H1 (cell line): ENCODE data around the gene PRKN. TPM values are rescaled to one million over a fixed set of nuclear protein-coding genes. Genes with fewer than 3 reads are reported as not detected.

Source experiments
- CTCF ChIA-PET: fragments of 300-600 bp; sonication (Branson Sonifier 250); formaldehyde crosslinking; loops from one replicate; lab custom pipeline; 2021; ENCODE audit not compliant: partially characterized antibody; lab: Charles Lee
- POLR2A ChIA-PET: fragments of 300-600 bp; sonication (Branson Sonifier 250); formaldehyde crosslinking; loops from one replicate; lab custom pipeline; 2021; ENCODE audit warnings: inconsistent platforms; ENCODE audit not compliant: partially characterized antibody; lab: Charles Lee
- DNase-seq, 2 experiments: peaks; one replicate each; pipeline versions ENCODE4 v3.0.0 to v3.0.0-alpha.2; 2010 to 2022; ENCODE audit warnings: low spot score in 2 of 2, low read depth in 1 of 2, mixed read lengths in 1 of 2
- FAIRE-seq: peaks from 2 replicates; lab custom pipeline; 2011; peaks lifted over from hg19 to GRCh38; lab: Jason Lieb, UNC
- H2AFZ ChIP-seq: 2 replicates; pipeline ENCODE4 v1.8.1; 2012; ENCODE audit warnings: low read length, inconsistent platforms
- H2AK5ac ChIP-seq: 2 replicates; pipeline ENCODE4 v1.6.1; 2013; ENCODE audit warnings: low read depth, low read length
- H2BK120ac ChIP-seq: replicated peaks from 2 replicates; pipeline ENCODE3; 2013; ENCODE audit warnings: low read depth, low read length, inconsistent platforms
- H2BK12ac ChIP-seq: 2 replicates; pipeline ENCODE4 v1.6.1; 2013; ENCODE audit warnings: low read depth, low read length
- H2BK15ac ChIP-seq: 2 replicates; pipeline ENCODE4 v1.6.1; 2013; ENCODE audit warnings: low read length
- H2BK20ac ChIP-seq: 2 replicates; pipeline ENCODE4 v1.6.1; 2013; ENCODE audit warnings: low read length
- H2BK5ac ChIP-seq: 2 replicates; pipeline ENCODE4 v1.6.1; 2013; ENCODE audit warnings: low read depth, low read length
- H3K14ac ChIP-seq: 2 replicates; pipeline ENCODE4 v1.6.1; 2013; ENCODE audit warnings: inconsistent platforms; ENCODE audit not compliant: insufficient read length
- H3K18ac ChIP-seq: 2 replicates; pipeline ENCODE4 v1.6.1; 2013; ENCODE audit warnings: low read length; ENCODE audit errors: extremely low read depth
- H3K23ac ChIP-seq: 2 replicates; pipeline ENCODE4 v1.6.1; 2013; ENCODE audit warnings: inconsistent platforms; ENCODE audit not compliant: insufficient read length
- H3K23me2 ChIP-seq: 2 replicates; pipeline ENCODE4 v1.6.1; 2013; ENCODE audit warnings: low read depth, low read length
- H3K27ac ChIP-seq: 2 replicates; pipeline ENCODE4 v1.6.1; 2011; ENCODE audit warnings: low read depth, low read length, inconsistent platforms
- H3K27me3 ChIP-seq, 4 experiments: replicated peaks in 1 of 4; 1 replicate in 1 of 4; 2 replicates in 3 of 4; pipeline versions ENCODE4 v1.6.1 to v1.8.1; 2011 to 2013; ENCODE audit warnings: low read length in 3 of 4, mild to moderate bottlenecking in 3 of 4, inconsistent platforms in 2 of 4, mixed read lengths in 2 of 4, moderate library complexity in 1 of 4; ENCODE audit not compliant: control insufficient read depth in 3 of 4, insufficient read depth in 3 of 4; ENCODE audit errors: extremely low read depth in 1 of 4
- H3K36me3 ChIP-seq, 4 experiments: 2 replicates each; pipeline versions ENCODE4 v1.6.1 to v1.8.1; 2011 to 2013; ENCODE audit warnings: mild to moderate bottlenecking in 4 of 4, low read length in 3 of 4, moderate library complexity in 2 of 4, control low read depth in 1 of 4, inconsistent platforms in 1 of 4; ENCODE audit not compliant: insufficient read depth in 4 of 4, control insufficient read depth in 2 of 4
- H3K4ac ChIP-seq: replicated peaks from 2 replicates; pipeline ENCODE3; 2013; ENCODE audit warnings: low read length, low read depth, mixed read lengths, inconsistent platforms; ENCODE audit not compliant: insufficient read length
- H3K4me1 ChIP-seq, 4 experiments: replicated peaks in 1 of 4; 1 replicate in 1 of 4; 2 replicates in 3 of 4; pipeline versions ENCODE4 v1.6.1 to v1.8.1; 2011 to 2013; ENCODE audit warnings: low read length in 3 of 4, inconsistent platforms in 2 of 4, mixed read lengths in 1 of 4; ENCODE audit not compliant: insufficient read depth in 4 of 4, control insufficient read depth in 3 of 4
- H3K4me2 ChIP-seq, 2 experiments: 2 replicates each; pipeline versions ENCODE4 v1.6.1 to v1.8.1; 2011 to 2013; ENCODE audit warnings: low read depth in 2 of 2, low read length in 2 of 2, control low read depth in 1 of 2, inconsistent platforms in 1 of 2, mild to moderate bottlenecking in 1 of 2; ENCODE audit not compliant: insufficient read depth in 1 of 2
- H3K4me3 ChIP-seq, 4 experiments: fragments of 200-600, 300-600 bp in 1 of 4; sonication (generic), shearing (Covaris generic), sonication (Bioruptor Twin) in 1 of 4; 2 replicates each; pipeline versions ENCODE4 v1.5.1 to v1.8.1; 2011 to 2016; ENCODE audit warnings: low read length in 4 of 4, low read depth in 3 of 4, control low read depth in 2 of 4, inconsistent platforms in 2 of 4, mild to moderate bottlenecking in 2 of 4, mixed read lengths in 1 of 4, moderate library complexity in 1 of 4; ENCODE audit not compliant: insufficient read depth in 2 of 4; ENCODE audit errors: extremely low read depth in 1 of 4
- H3K56ac ChIP-seq: replicated peaks from 2 replicates; pipeline ENCODE3; 2013; ENCODE audit warnings: low read depth, mild to moderate bottlenecking, mixed read lengths, low read length, inconsistent platforms; ENCODE audit not compliant: insufficient read length
- H3K79me1 ChIP-seq: 2 replicates; pipeline ENCODE4 v1.6.1; 2013; ENCODE audit warnings: low read depth, low read length, control low read depth
- H3K79me2 ChIP-seq, 2 experiments: 2 replicates each; pipeline versions ENCODE4 v1.6.1 to v1.8.1; 2012 to 2013; ENCODE audit warnings: low read length in 2 of 2, mild to moderate bottlenecking in 2 of 2, inconsistent platforms in 1 of 2; ENCODE audit not compliant: insufficient read depth in 2 of 2, control insufficient read depth in 1 of 2
- H3K9ac ChIP-seq, 4 experiments: replicated peaks in 1 of 4; 1 replicate in 1 of 4; 2 replicates in 3 of 4; pipeline versions ENCODE4 v1.6.1 to v1.8.1; 2011 to 2013; ENCODE audit warnings: low read depth in 3 of 4, low read length in 3 of 4, control low read depth in 2 of 4, mild to moderate bottlenecking in 2 of 4, moderate library complexity in 2 of 4, inconsistent platforms in 1 of 4; ENCODE audit errors: extremely low read depth in 1 of 4
- H3K9me3 ChIP-seq, 2 experiments: 2 replicates each; pipeline versions ENCODE4 v1.6.1 to v1.8.1; 2012 to 2013; ENCODE audit warnings: mild to moderate bottlenecking in 2 of 2, moderate library complexity in 2 of 2, control low read depth in 1 of 2, inconsistent platforms in 1 of 2, low read depth in 1 of 2, low read length in 1 of 2, mixed read lengths in 1 of 2; ENCODE audit not compliant: insufficient read depth in 2 of 2
- H4K20me1 ChIP-seq, 2 experiments: replicated peaks in 1 of 2; 2 replicates each; pipeline versions ENCODE3 to v1.8.1; 2011 to 2013; ENCODE audit warnings: inconsistent platforms in 2 of 2, low read length in 2 of 2, mild to moderate bottlenecking in 1 of 2; ENCODE audit not compliant: insufficient read depth in 2 of 2, control insufficient read depth in 1 of 2
- H4K5ac ChIP-seq: 2 replicates; pipeline ENCODE4 v1.6.1; 2013; ENCODE audit warnings: low read length, low read depth, mixed read lengths, inconsistent platforms; ENCODE audit not compliant: insufficient read length
- H4K8ac ChIP-seq: 2 replicates; pipeline ENCODE4 v1.8.0; 2013; ENCODE audit warnings: mild to moderate bottlenecking, moderate library complexity, low read length, inconsistent platforms; ENCODE audit not compliant: insufficient read depth; ENCODE audit errors: extremely low read depth
- H4K91ac ChIP-seq: replicated peaks from 2 replicates; pipeline ENCODE3; 2013; ENCODE audit warnings: low read length, mixed read lengths, inconsistent platforms; ENCODE audit not compliant: insufficient read length
- ATF2 ChIP-seq: IDR thresholded peaks from 2 replicates; pipeline ENCODE4 v1.6.1; 2012; ENCODE audit warnings: low read length, inconsistent platforms
- BRCA1 ChIP-seq: IDR thresholded peaks from 2 replicates; pipeline ENCODE4 v1.6.1; 2012; ENCODE audit warnings: low read depth, low read length, improper control_type of control experiment
- EZH2 ChIP-seq: fragments of 200-600 bp; sonication (generic); IDR thresholded peaks from 2 replicates; pipeline ENCODE4 v1.7.1; 2012; ENCODE audit warnings: low read depth, mild to moderate bottlenecking, moderate library complexity, low read length, inconsistent platforms; ENCODE audit not compliant: severe bottlenecking
- JUN ChIP-seq: IDR thresholded peaks from 2 replicates; pipeline ENCODE4 v1.6.1; 2011; ENCODE audit warnings: low read depth, mild to moderate bottlenecking, improper control_type of control experiment, low read length
- RXRA ChIP-seq: IDR thresholded peaks from 2 replicates; pipeline ENCODE4 v1.6.1; 2011; ENCODE audit warnings: low read depth, mild to moderate bottlenecking, low read length, moderate library complexity; ENCODE audit not compliant: insufficient read depth
- SP1 ChIP-seq: IDR thresholded peaks from 2 replicates; pipeline ENCODE4 v1.6.1; 2011; ENCODE audit warnings: low read depth, low read length
- WGBS, 2 experiments: shearing (Covaris generic) in 1 of 2; methylation state at CpG; one replicate each; pipeline versions ENCODE4 v1.1.6 to v1.1.7; 2013 to 2015; ENCODE audit warnings: low lambda C conversion rate in 2 of 2, mixed read lengths in 2 of 2, inconsistent platforms in 1 of 2, low coverage in 1 of 2, missing lambda C conversion rate in 1 of 2; ENCODE audit not compliant: insufficient replicate concordance in 2 of 2, insufficient coverage in 1 of 2, insufficient read length in 1 of 2; ENCODE audit errors: extremely low coverage in 1 of 2, missing lambda C conversion rate in 1 of 2; 5-methylcytosine and 5-hydroxymethylcytosine counted together
- polyA plus RNA-seq, 7 experiments: library from polyadenylated mRNA; depleted of rRNA in 3 of 7; stranded (reverse) in 5 of 7; unstranded in 2 of 7; fragments of >200 nt in 5 of 7; fragments of 200-250 nt in 2 of 7; gene quantifications; 1 replicate in 5 of 7; 2 replicates in 1 of 7; 4 replicates in 1 of 7; pipeline versions ENCODE4 v1.2.1 to v1.2.3, GENCODE V29; 2011 to 2013; ENCODE audit warnings: missing spikeins in 2 of 7, mixed read lengths in 2 of 7
- total RNA-seq: library from RNA; stranded (reverse); fragmentation: NEBNext Ultra II Directional; extraction: Animal tissue kit (Norgen Biotek cat#: 25700); gene quantifications from 2 replicates; pipeline ENCODE4 v1.2.1, GENCODE V29; 2021
- TF ChIP-seq, protein P1 (sequence below): IDR thresholded peaks from 2 replicates; pipeline ENCODE4 v1.6.1; 2012; ENCODE audit warnings: inconsistent platforms
- TF ChIP-seq, protein P2 (sequence below), 3 experiments: IDR thresholded peaks; 1 replicate in 2 of 3; 2 replicates in 1 of 3; pipeline versions ENCODE4 v1.5.1 to v1.6.1; 2011; ENCODE audit warnings: low read length in 3 of 3, mild to moderate bottlenecking in 3 of 3, inconsistent platforms in 2 of 3, low read depth in 1 of 3, moderate library complexity in 1 of 3; ENCODE audit not compliant: insufficient read depth in 1 of 3; ENCODE audit errors: control extremely low read depth in 1 of 3

Gene PRKN
- total and polyA plus RNA-seq, 2 of the 8 experiments (the other 6 are each of a cell fraction or from before 2014, with no cell fraction given), result 0.13 to 0.29 TPM

GRCh38 chr6:161498359-161498758 is 1229.2 kb downstream of the PRKN start:
- no peak overlapping the region for H2AFZ ChIP-seq
- POLR2A ChIA-PET, result no interaction called here
- 0 out of 2 replicates have a peak, but pooled peaks have one; percentile 21 for TF ChIP-seq SP1
- TF ChIP-seq, protein P1, sequence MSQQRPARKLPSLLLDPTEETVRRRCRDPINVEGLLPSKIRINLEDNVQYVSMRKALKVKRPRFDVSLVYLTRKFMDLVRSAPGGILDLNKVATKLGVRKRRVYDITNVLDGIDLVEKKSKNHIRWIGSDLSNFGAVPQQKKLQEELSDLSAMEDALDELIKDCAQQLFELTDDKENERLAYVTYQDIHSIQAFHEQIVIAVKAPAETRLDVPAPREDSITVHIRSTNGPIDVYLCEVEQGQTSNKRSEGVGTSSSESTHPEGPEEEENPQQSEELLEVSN, result peak; percentile 82
- no peak for TF ChIP-seq JUN
- no peak for TF ChIP-seq RXRA
- TF ChIP-seq BRCA1, result no peak
- TF ChIP-seq, protein P2, sequence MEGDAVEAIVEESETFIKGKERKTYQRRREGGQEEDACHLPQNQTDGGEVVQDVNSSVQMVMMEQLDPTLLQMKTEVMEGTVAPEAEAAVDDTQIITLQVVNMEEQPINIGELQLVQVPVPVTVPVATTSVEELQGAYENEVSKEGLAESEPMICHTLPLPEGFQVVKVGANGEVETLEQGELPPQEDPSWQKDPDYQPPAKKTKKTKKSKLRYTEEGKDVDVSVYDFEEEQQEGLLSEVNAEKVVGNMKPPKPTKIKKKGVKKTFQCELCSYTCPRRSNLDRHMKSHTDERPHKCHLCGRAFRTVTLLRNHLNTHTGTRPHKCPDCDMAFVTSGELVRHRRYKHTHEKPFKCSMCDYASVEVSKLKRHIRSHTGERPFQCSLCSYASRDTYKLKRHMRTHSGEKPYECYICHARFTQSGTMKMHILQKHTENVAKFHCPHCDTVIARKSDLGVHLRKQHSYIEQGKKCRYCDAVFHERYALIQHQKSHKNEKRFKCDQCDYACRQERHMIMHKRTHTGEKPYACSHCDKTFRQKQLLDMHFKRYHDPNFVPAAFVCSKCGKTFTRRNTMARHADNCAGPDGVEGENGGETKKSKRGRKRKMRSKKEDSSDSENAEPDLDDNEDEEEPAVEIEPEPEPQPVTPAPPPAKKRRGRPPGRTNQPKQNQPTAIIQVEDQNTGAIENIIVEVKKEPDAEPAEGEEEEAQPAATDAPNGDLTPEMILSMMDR (IDR thresholded peaks at IDR 0.05; ENCODE audit: control extremely low read depth in 1 of 3, insufficient read depth in 1 of 3, low read depth in 1 of 3, low read length in 3 of 3), result peak; percentile 68 to 78 (median 72)
- TF ChIP-seq ATF2, result 0 out of 2 replicates have a peak, but pooled peaks have one; percentile 23
- TF ChIP-seq EZH2, result no peak

More at GRCh38 chr6:161498359-161498758, 1229.2 kb downstream of the PRKN start:
- 36% methylated on average over 7 of the region's 7 CpGs; no CpG with 5 or more reads in 1 of the 2 experiments for WGBS, 2 experiments
- Histone ChIP-seq H3K79me1 (no peaks in the 10 kb centered on the region), H3K79me2 (no peaks in the 10 kb centered on the region), H3K9me3 (no peaks in the 10 kb centered on the region), H2AK5ac (no peak overlapping the region), H3K4me1 (no peaks in the 10 kb centered on the region), H3K23me2 (no peaks in the 10 kb centered on the region), H3K23ac (no peak overlapping the region), H2BK15ac (no peak overlapping the region), H3K27ac (no peak overlapping the region), H3K4me2 (no peak overlapping the region), H4K91ac (no peak overlapping the region), H3K56ac (no peak overlapping the region), H2BK12ac (no peak overlapping the region), H2BK5ac (no peak overlapping the region), H4K5ac (no peak overlapping the region), H2BK120ac (no peak overlapping the region), H3K36me3 (no peaks in the 10 kb centered on the region), H2BK20ac (no peak overlapping the region), H3K27me3 (no peaks in the 10 kb centered on the region), H3K14ac (no peak overlapping the region), H3K4ac (no peak overlapping the region), H4K20me1 (no peaks in the 10 kb centered on the region), H3K9ac (no peak overlapping the region), H4K8ac (no peak overlapping the region), H3K4me3 (no peak overlapping the region), H3K18ac (no peak overlapping the region)
- DNase-seq (peak; percentile 51 to 60), FAIRE-seq (peak; percentile 98)
- CTCF ChIA-PET, result interaction anchor here (0.6 to 2.2 kb wide), 37 partner anchors 12 to 284 kb away, joined by 3 to 29 read pairs (median 4); no protein-coding TSS in a partner anchor
